NOMO-1 treated with DMSO at 0.1 percent for 48 hours (cell line): ENCODE data around the gene SYNJ2.

Source experiments
- DNase-seq: peaks from one replicate; lab custom pipeline; 2025; ENCODE audit not compliant: unreplicated experiment; lab: John Stamatoyannopoulos, UW

Gene SYNJ2

GRCh38 chr6:158110986-158111385 lies 129.3 kb downstream of the SYNJ2 start:
- DNase-seq = no peak

GRCh38 chr6:158111987-158112386 lies 130.3 kb downstream of the SYNJ2 start:
- no peak for DNase-seq

GRCh38 chr6:158113802-158114201 lies 132.1 kb downstream of the SYNJ2 start:
- no peak for DNase-seq

GRCh38 chr6:158115102-158115501 lies 133.4 kb downstream of the SYNJ2 start:
- DNase-seq = no peak

- DNase-seq = no peak
Measured at GRCh38 chr6:158115508-158115907, 133.8 kb downstream of the SYNJ2 start.

GRCh38 chr6:158118886-158119285 lies 137.2 kb downstream of the SYNJ2 start:
- no peak for DNase-seq

GRCh38 chr6:158121335-158121734 lies 139.7 kb downstream of the SYNJ2 start:
- no peak for DNase-seq

- no peak for DNase-seq
Measured at GRCh38 chr6:158122048-158122447, 140.4 kb downstream of the SYNJ2 start.

GRCh38 chr6:158124288-158124687 lies 142.6 kb downstream of the SYNJ2 start:
- DNase-seq = no peak

GRCh38 chr6:158125271-158125670 lies 143.6 kb downstream of the SYNJ2 start:
- no peak for DNase-seq

- peak; percentile 51 for DNase-seq
Measured at GRCh38 chr6:158131926-158132325, 150.3 kb downstream of the SYNJ2 start.

- DNase-seq = no peak
Measured at GRCh38 chr6:158142789-158143188, 161.1 kb downstream of the SYNJ2 start.

- DNase-seq = no peak
Measured at GRCh38 chr6:158143700-158144099, 162.0 kb downstream of the SYNJ2 start.
